PC-3 (cell line): ENCODE measurements around the gene SLFN13.
"Not testable (repeated sequence)": the region's sequence is repeated elsewhere in the genome, so short reads cannot be mapped to it uniquely, and the experiment has no call there.

ENCODE experiments used
- EZH2 ChIP-seq: fragments of 300-600 bp; sonication (generic); IDR thresholded peaks from one replicate; pipeline ENCODE4 v1.6.1; 2017; ENCODE audit warnings: antibody characterized with exemption, mild to moderate bottlenecking, low read length; ENCODE audit not compliant: unreplicated experiment
- EZH2phosphoT487 ChIP-seq: fragments of 300-600 bp; sonication (generic); IDR thresholded peaks from 2 replicates; pipeline ENCODE4 v1.6.1; 2018; ENCODE audit warnings: mild to moderate bottlenecking, antibody characterized with exemption, low read length, borderline replicate concordance
- TF ChIP-seq, protein P1 (sequence below): fragments of 300-600 bp; sonication (generic); conservative IDR thresholded peaks from 2 replicates; pipeline ENCODE4 v1.5.1; 2017; ENCODE audit warnings: antibody characterized with exemption, low read depth, mild to moderate bottlenecking, low read length

DNA sequence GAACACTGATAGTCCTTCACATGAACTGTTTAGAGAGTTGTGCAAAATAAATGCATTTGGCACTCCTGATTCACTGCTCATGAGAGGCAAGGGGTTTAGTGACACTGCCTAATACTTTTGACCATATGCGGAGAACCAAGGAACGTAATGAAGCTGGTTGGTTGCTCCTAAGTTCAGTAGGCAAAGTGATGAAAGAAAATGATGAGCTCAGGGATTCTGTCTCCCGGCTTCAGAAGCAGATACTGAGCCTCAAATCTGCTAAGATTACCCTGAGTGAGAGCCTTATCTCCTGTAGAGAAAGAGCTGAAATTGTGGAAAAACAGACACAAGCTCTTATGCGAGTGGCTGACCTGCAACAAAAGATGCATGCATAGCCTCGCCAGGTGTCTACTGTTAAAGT, 5.5 kb upstream of the SLFN13 start:
- TF ChIP-seq, protein P1, sequence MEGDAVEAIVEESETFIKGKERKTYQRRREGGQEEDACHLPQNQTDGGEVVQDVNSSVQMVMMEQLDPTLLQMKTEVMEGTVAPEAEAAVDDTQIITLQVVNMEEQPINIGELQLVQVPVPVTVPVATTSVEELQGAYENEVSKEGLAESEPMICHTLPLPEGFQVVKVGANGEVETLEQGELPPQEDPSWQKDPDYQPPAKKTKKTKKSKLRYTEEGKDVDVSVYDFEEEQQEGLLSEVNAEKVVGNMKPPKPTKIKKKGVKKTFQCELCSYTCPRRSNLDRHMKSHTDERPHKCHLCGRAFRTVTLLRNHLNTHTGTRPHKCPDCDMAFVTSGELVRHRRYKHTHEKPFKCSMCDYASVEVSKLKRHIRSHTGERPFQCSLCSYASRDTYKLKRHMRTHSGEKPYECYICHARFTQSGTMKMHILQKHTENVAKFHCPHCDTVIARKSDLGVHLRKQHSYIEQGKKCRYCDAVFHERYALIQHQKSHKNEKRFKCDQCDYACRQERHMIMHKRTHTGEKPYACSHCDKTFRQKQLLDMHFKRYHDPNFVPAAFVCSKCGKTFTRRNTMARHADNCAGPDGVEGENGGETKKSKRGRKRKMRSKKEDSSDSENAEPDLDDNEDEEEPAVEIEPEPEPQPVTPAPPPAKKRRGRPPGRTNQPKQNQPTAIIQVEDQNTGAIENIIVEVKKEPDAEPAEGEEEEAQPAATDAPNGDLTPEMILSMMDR, result not testable (repeated sequence)
- not testable (repeated sequence) for TF ChIP-seq EZH2phosphoT487, EZH2
